ENCODE data around the gene PATE3.

Gene PATE3

GRCh38 chr11:125787827-125788226 is at the start of gene PATE3:
Gene PATE3 (plus strand): TSS chr11:125788127. CDS start chr11:125788152, 25 bp downstream.
- no peak for DNase-seq

- no peak for DNase-seq
These were observed 47.3 kb upstream of the PATE3 start for GRCh38 chr11:125740617-125741016.

GRCh38 chr11:125743681-125744080 is 44.2 kb upstream of the PATE3 start:
- DNase-seq, result no peak

GRCh38 chr11:125745979-125746378 is 41.9 kb upstream of the PATE3 start, which contains the start of gene PATE1:
Gene PATE1 (plus strand): TSS chr11:125746279. CDS start chr11:125746305, 26 bp downstream.
- no peak for DNase-seq

- no peak for DNase-seq
These were observed 37.3 kb upstream of the PATE3 start for GRCh38 chr11:125750629-125751028.

- no peak for DNase-seq
These were observed 31.9 kb upstream of the PATE3 start for GRCh38 chr11:125756050-125756449.

- no peak for DNase-seq
These were observed 25.5 kb upstream of the PATE3 start for GRCh38 chr11:125762445-125762844.

GRCh38 chr11:125763483-125763882 is 24.4 kb upstream of the PATE3 start:
- no peak for DNase-seq

- no peak for DNase-seq
These were observed 21.7 kb upstream of the PATE3 start for GRCh38 chr11:125766251-125766650.

- DNase-seq, result peak in 1 of 6 experiments; percentile 28
These were observed 19.4 kb upstream of the PATE3 start for GRCh38 chr11:125768336-125769046.

- no peak for DNase-seq
These were observed 17.3 kb upstream of the PATE3 start for GRCh38 chr11:125770583-125770982.

- DNase-seq, result no peak
These were observed 15.0 kb upstream of the PATE3 start for GRCh38 chr11:125772834-125773505.

- no peak for DNase-seq
These were observed 14.4 kb upstream of the PATE3 start for GRCh38 chr11:125773516-125773915.

- peak in 1 of 6 experiments; percentile 11 for DNase-seq
These were observed 10.6 kb upstream of the PATE3 start for GRCh38 chr11:125777309-125777708.

- no peak for DNase-seq
These were observed 9.2 kb upstream of the PATE3 start, which contains the start of gene PATE2 for GRCh38 chr11:125778728-125779127. Gene PATE2 (minus strand): TSS chr11:125778828. CDS start chr11:125778773, 55 bp downstream.

GRCh38 chr11:125784678-125785077 is 3.2 kb upstream of the PATE3 start:
- peak in 1 of 6 experiments; percentile 20 for DNase-seq

GRCh38 chr11:125790825-125791224 is 2.9 kb downstream of the PATE3 start:
- no peak for DNase-seq

GRCh38 chr11:125797641-125798040 is 9.7 kb downstream of the PATE3 start:
- no peak for DNase-seq

- no peak for DNase-seq
These were observed 11.9 kb downstream of the PATE3 start for GRCh38 chr11:125799808-125800207.

GRCh38 chr11:125802387-125802786 is 14.5 kb downstream of the PATE3 start:
- DNase-seq, result no peak

- DNase-seq, result no peak
These were observed 20.0 kb downstream of the PATE3 start for GRCh38 chr11:125807909-125808308.

GRCh38 chr11:125833016-125833415 is 45.1 kb downstream of the PATE3 start, which contains the start of gene PATE4:
Gene PATE4 (plus strand): TSS chr11:125833316. CDS start chr11:125833360, 44 bp downstream.
- DNase-seq, result no peak

GRCh38 chr11:125835748-125836147 is 47.8 kb downstream of the PATE3 start:
- no peak for DNase-seq
